IMR-90 (cell line): ENCODE results near the gene ERCC4. TPM values are rescaled to one million over a fixed set of nuclear protein-coding genes. Genes with fewer than 3 reads are reported as not detected.

Experiments used
- ATAC-seq: fragments of 200-7000 bp; cut with Tn5 transposase; 2 replicates; pipeline ENCODE4 v1.9.1; 2020; ENCODE audit warnings: low read depth, mild to moderate bottlenecking, moderate library complexity
- BruUV-seq: library from RNA; stranded (reverse); fragments of 400-500 nt; replicated peaks from 2 replicates; lab custom pipeline; 2021; lab: Mats Ljungman, UMichigan
- CTCF ChIA-PET: fragments of 300-600 bp; formaldehyde crosslinking; extraction: SDS; loops from one replicate; lab custom pipeline; 2021; ENCODE audit warnings: antibody characterized with exemption; lab: Yijun Ruan, JAX
- POLR2A ChIA-PET: fragments of 300-600 bp; sonication (Branson Sonifier 250); formaldehyde crosslinking; loops from one replicate; lab custom pipeline; 2022; ENCODE audit warnings: antibody characterized with exemption; ENCODE audit not compliant: unreplicated experiment; lab: Charles Lee
- DNase-seq: peaks from one replicate; pipeline ENCODE4 v3.0.0; 2013
- H2AFZ ChIP-seq: replicated peaks from 2 replicates; pipeline ENCODE3; 2013; ENCODE audit warnings: low read length, mild to moderate bottlenecking; ENCODE audit not compliant: poor library complexity
- H2AK5ac ChIP-seq: 2 replicates; pipeline ENCODE4 v1.6.1; 2013; ENCODE audit warnings: low read depth, low read length, inconsistent platforms
- H2AK9ac ChIP-seq: replicated peaks from 2 replicates; pipeline ENCODE3; 2013; ENCODE audit warnings: mild to moderate bottlenecking, low read depth, low read length, moderate library complexity; ENCODE audit not compliant: poor library complexity
- H2BK120ac ChIP-seq: 2 replicates; pipeline ENCODE4 v1.6.1; 2013; ENCODE audit warnings: low read depth, low read length, inconsistent platforms
- H2BK15ac ChIP-seq: 3 replicates; pipeline ENCODE4 v1.6.1; 2013; ENCODE audit warnings: low read depth, low read length, inconsistent platforms
- H2BK20ac ChIP-seq: 2 replicates; pipeline ENCODE4 v1.6.1; 2013; ENCODE audit warnings: low read depth, mild to moderate bottlenecking, inconsistent platforms, low read length, moderate library complexity
- H2BK5ac ChIP-seq: 2 replicates; pipeline ENCODE4 v1.6.1; 2013; ENCODE audit warnings: mild to moderate bottlenecking, low read depth, low read length, inconsistent platforms; ENCODE audit not compliant: poor library complexity, severe bottlenecking
- H3K14ac ChIP-seq: replicated peaks from 2 replicates; pipeline ENCODE4 v1.6.1; 2013; ENCODE audit warnings: low read depth, low read length, inconsistent platforms
- H3K18ac ChIP-seq: 2 replicates; pipeline ENCODE4 v1.6.1; 2013; ENCODE audit warnings: low read depth, low read length, control low read depth
- H3K23ac ChIP-seq: 2 replicates; pipeline ENCODE4 v1.6.1; 2013; ENCODE audit warnings: low read depth, low read length, inconsistent platforms
- H3K27ac ChIP-seq: 2 replicates; pipeline ENCODE4 v1.5.1; 2013; ENCODE audit warnings: mild to moderate bottlenecking, control low read depth, low read length; ENCODE audit not compliant: insufficient read depth
- H3K27me3 ChIP-seq: 2 replicates; pipeline ENCODE4 v1.6.1; 2013; ENCODE audit warnings: low read length; ENCODE audit not compliant: control insufficient read depth, insufficient read depth
- H3K36me3 ChIP-seq: 2 replicates; pipeline ENCODE4 v1.6.1; 2013; ENCODE audit warnings: low read length, mixed read lengths; ENCODE audit not compliant: control insufficient read depth, insufficient read depth
- H3K4ac ChIP-seq: 2 replicates; pipeline ENCODE4 v1.6.1; 2013; ENCODE audit warnings: low read depth, low read length, inconsistent platforms
- H3K4me1 ChIP-seq: 2 replicates; pipeline ENCODE4 v1.6.1; 2013; ENCODE audit warnings: low read length, mixed read lengths; ENCODE audit not compliant: control insufficient read depth, insufficient read depth
- H3K4me2 ChIP-seq: 2 replicates; pipeline ENCODE4 v1.6.1; 2013; ENCODE audit warnings: low read depth, mild to moderate bottlenecking, control low read depth, low read length, moderate library complexity
- H3K4me3 ChIP-seq: 2 replicates; pipeline ENCODE4 v1.5.1; 2013; ENCODE audit warnings: low read depth, mild to moderate bottlenecking, control low read depth, low read length, moderate library complexity; ENCODE audit not compliant: insufficient read depth
- H3K56ac ChIP-seq: 2 replicates; pipeline ENCODE4 v1.6.1; 2013; ENCODE audit warnings: low read length, inconsistent platforms; ENCODE audit not compliant: insufficient read depth; ENCODE audit errors: extremely low read depth
- H3K79me1 ChIP-seq, 2 experiments: 2 replicates each; pipeline ENCODE4 v1.6.1; 2013; ENCODE audit warnings: low read length in 2 of 2, inconsistent platforms in 1 of 2, low read depth in 1 of 2
- H3K9ac ChIP-seq: 2 replicates; pipeline ENCODE4 v1.6.1; 2013; ENCODE audit warnings: low read depth, low read length, control low read depth
- H3K9me1 ChIP-seq: 2 replicates; pipeline ENCODE4 v1.6.1; 2013; ENCODE audit warnings: low read length, inconsistent platforms; ENCODE audit not compliant: insufficient read depth
- H3K9me3 ChIP-seq: 2 replicates; pipeline ENCODE4 v1.6.1; 2013; ENCODE audit warnings: low read length; ENCODE audit not compliant: control insufficient read depth, insufficient read depth
- H4K20me1 ChIP-seq: 2 replicates; pipeline ENCODE4 v1.6.1; 2013; ENCODE audit warnings: low read length, inconsistent platforms; ENCODE audit not compliant: insufficient read depth
- H4K5ac ChIP-seq: 2 replicates; pipeline ENCODE4 v1.6.1; 2013; ENCODE audit warnings: mild to moderate bottlenecking, low read depth, low read length, control low read depth
- H4K8ac ChIP-seq, 2 experiments: 2 replicates each; pipeline ENCODE4 v1.6.1; 2013; ENCODE audit warnings: low read depth in 2 of 2, low read length in 2 of 2, control low read depth in 1 of 2, inconsistent platforms in 1 of 2
- H4K91ac ChIP-seq: 2 replicates; pipeline ENCODE4 v1.6.1; 2013; ENCODE audit warnings: low read depth, low read length, inconsistent platforms; ENCODE audit not compliant: insufficient read depth
- BHLHE40 ChIP-seq: fragments of 150-350 bp; IDR thresholded peaks from 2 replicates; pipeline ENCODE4 v1.6.1; 2016; ENCODE audit warnings: mild to moderate bottlenecking, low read depth, low read length
- CEBPB ChIP-seq: IDR thresholded peaks from 2 replicates; pipeline ENCODE4 v1.6.1; 2012; ENCODE audit warnings: low read depth, low read length, improper control_type of control experiment
- CHD1 ChIP-seq: IDR thresholded peaks from 2 replicates; pipeline ENCODE4 v1.6.1; 2012; ENCODE audit warnings: low read depth, low read length, improper control_type of control experiment
- CTCF ChIP-seq: conservative IDR thresholded peaks from 2 replicates; pipeline ENCODE4 v1.5.1; 2012; ENCODE audit warnings: mild to moderate bottlenecking, low read depth, low read length, improper control_type of control experiment
- ELK1 ChIP-seq: fragments of 150-350 bp; IDR thresholded peaks from 2 replicates; pipeline ENCODE4 v1.6.1; 2016; ENCODE audit warnings: low read depth, mild to moderate bottlenecking, low read length, moderate library complexity, borderline replicate concordance
- FOS ChIP-seq: fragments of 150-350 bp; IDR thresholded peaks from 2 replicates; pipeline ENCODE4 v1.6.1; 2016; ENCODE audit warnings: low read depth, low read length
- MAFK ChIP-seq: IDR thresholded peaks from 2 replicates; pipeline ENCODE4 v1.6.1; 2012; ENCODE audit warnings: low read depth, low read length, improper control_type of control experiment
- MAZ ChIP-seq: IDR thresholded peaks from 2 replicates; pipeline ENCODE4 v1.6.1; 2012; ENCODE audit warnings: low read depth, mild to moderate bottlenecking, low read length, improper control_type of control experiment, moderate library complexity, borderline replicate concordance
- MXI1 ChIP-seq: IDR thresholded peaks from 2 replicates; pipeline ENCODE4 v1.6.1; 2012; ENCODE audit warnings: low read depth, mild to moderate bottlenecking, low read length, moderate library complexity, borderline replicate concordance
- NFE2L2 ChIP-seq: fragments of 150-350 bp; IDR thresholded peaks from 2 replicates; pipeline ENCODE4 v1.6.1; 2016; ENCODE audit warnings: low read depth, mild to moderate bottlenecking, low read length
- POLR2A ChIP-seq: IDR thresholded peaks from 2 replicates; pipeline ENCODE4 v1.6.1; 2012; ENCODE audit warnings: mild to moderate bottlenecking, low read depth, low read length
- RAD21 ChIP-seq: IDR thresholded peaks from 2 replicates; pipeline ENCODE4 v1.6.1; 2012; ENCODE audit warnings: low read length, improper control_type of control experiment
- RCOR1 ChIP-seq: IDR thresholded peaks from 2 replicates; pipeline ENCODE4 v1.6.1; 2012; ENCODE audit warnings: mild to moderate bottlenecking, low read length, improper control_type of control experiment; ENCODE audit not compliant: insufficient replicate concordance
- RFX5 ChIP-seq: IDR thresholded peaks from 2 replicates; pipeline ENCODE4 v1.8.0; 2012; ENCODE audit warnings: low read depth, mild to moderate bottlenecking, low read length, moderate library complexity
- SMC3 ChIP-seq: fragments of 150-350 bp; IDR thresholded peaks from 2 replicates; pipeline ENCODE4 v1.6.1; 2016; ENCODE audit warnings: low read depth, mild to moderate bottlenecking, antibody characterized with exemption, low read length, moderate library complexity
- USF2 ChIP-seq: fragments of 150-350 bp; IDR thresholded peaks from 2 replicates; pipeline ENCODE4 v1.6.1; 2017; ENCODE audit warnings: mild to moderate bottlenecking, antibody characterized with exemption, low read length, low read depth
- WGBS, 2 experiments: methylation state at CpG; one replicate each; pipeline versions ENCODE4 v1.1.5 to v1.1.7; 2013; ENCODE audit warnings: missing lambda C conversion rate in 2 of 2; ENCODE audit not compliant: insufficient read length in 1 of 2; ENCODE audit errors: extremely low coverage in 2 of 2; 5-methylcytosine and 5-hydroxymethylcytosine counted together
- dilution Hi-C: fragments of 300-500 bp; cut with HindIII; formaldehyde crosslinking; loops from one replicate; pipeline ENCODE4 v1.14.3; 2018; ENCODE audit warnings: low sequenced_read_pairs; ENCODE audit not compliant: unreplicated experiment
- in situ Hi-C: fragments of 300-500 bp; cut with MboI; formaldehyde crosslinking; loops from 3 replicates; pipeline ENCODE4 v1.14.3; 2019; ENCODE audit warnings: low sequenced_read_pairs, inconsistent platforms, mixed read lengths
- intact Hi-C: fragments of 100-400 bp; cut with micrococcal nuclease; formaldehyde crosslinking; loops from 2 replicates; pipeline ENCODE4 v1.10.0; 2022
- polyA plus RNA-seq, 3 experiments: library from polyadenylated mRNA; depleted of rRNA; stranded (reverse); fragments of >200 nt; gene quantifications; 2 replicates each; pipeline ENCODE4 v1.2.3, GENCODE V29; 2012; ENCODE audit warnings: low replicate concordance in 1 of 3
- total RNA-seq: library from RNA; depleted of rRNA; stranded (reverse); fragments of >200 nt; gene quantifications from 2 replicates; pipeline ENCODE4 v1.2.3, GENCODE V29; 2012

The ERCC4 gene
- total and polyA plus RNA-seq, 2 of the 4 experiments (the other 2 are of a cell fraction) = 2.9 to 19.2 TPM

DNA sequence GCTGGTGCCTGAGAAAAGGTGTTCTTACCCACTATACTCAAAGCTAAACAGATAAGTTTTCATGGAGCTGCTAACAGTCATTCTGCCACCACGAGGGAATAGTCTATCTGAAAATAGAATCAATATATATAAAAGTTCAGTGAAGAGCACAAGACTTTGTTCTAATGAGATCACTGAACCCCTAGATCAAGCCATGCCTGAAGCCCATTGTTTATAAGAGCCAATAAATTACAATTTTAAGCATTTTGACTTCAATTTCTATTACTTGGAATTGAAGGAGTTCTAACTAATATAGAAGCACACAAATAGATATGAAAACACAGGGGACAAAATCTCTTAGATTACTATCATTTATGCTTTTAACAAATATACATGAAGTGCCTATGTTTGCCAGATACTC lies 24.4 kb upstream of the ERCC4 start:
- no peak overlapping the region for H3K14ac ChIP-seq
- intact Hi-C loops = no loop called here
- H4K5ac ChIP-seq = no peak overlapping the region
- no peak for DNase-seq
- dilution Hi-C loops = no loop called here
- ChIA-PET POLR2A (no interaction called here), CTCF (interaction anchor here (0.9 kb wide), 1 partner anchor 10 kb away, joined by 3 read pairs; no protein-coding TSS in a partner anchor)
- in situ Hi-C loops = loop anchor here (25.0 kb wide), 1 partner anchor 1433 kb away; no protein-coding TSS in a partner anchor
- H4K20me1 ChIP-seq = no peaks in the 10 kb centered on the region
- H3K9ac ChIP-seq = no peak overlapping the region
- no peak overlapping the region for H2BK5ac ChIP-seq
- WGBS, 2 experiments = no CpG with 5 or more reads among the region's 1 CpG
- no peak overlapping the region for H3K4me2 ChIP-seq
- BruUV-seq = no TSS peak
- ATAC-seq = no peak
- H3K27me3 ChIP-seq = no peaks in the 10 kb centered on the region; the same call in 1 of the 2 replicates
- no peak overlapping the region for H2BK20ac ChIP-seq
- H2AK9ac ChIP-seq = no peak overlapping the region
- no peak for TF ChIP-seq RFX5
- no peak for TF ChIP-seq SMC3
- no peak for TF ChIP-seq CHD1
- no peak for TF ChIP-seq USF2
- no peak for TF ChIP-seq RCOR1
- no peak for TF ChIP-seq MAZ
- no peak for TF ChIP-seq BHLHE40
- TF ChIP-seq POLR2A = no peak
- TF ChIP-seq MAFK = no peak
- no peak for TF ChIP-seq NFE2L2
- no peak for TF ChIP-seq RAD21
- no peak for TF ChIP-seq MXI1
- no peak for TF ChIP-seq CEBPB
- TF ChIP-seq ELK1 = no peak
- no peak for TF ChIP-seq FOS
- no peak for TF ChIP-seq CTCF
- no peak overlapping the region for H3K27ac ChIP-seq
- H3K9me1 ChIP-seq = no peaks in the 10 kb centered on the region; the same call in 1 of the 2 replicates
- H2BK120ac ChIP-seq = no peak overlapping the region
- no peaks in the 10 kb centered on the region for H3K36me3 ChIP-seq
- no peak overlapping the region for H4K8ac ChIP-seq
- H2AFZ ChIP-seq = no peak overlapping the region
- H3K56ac ChIP-seq = no peak overlapping the region
- H3K79me1 ChIP-seq = no peaks in the 10 kb centered on the region
- no peak overlapping the region for H3K4ac ChIP-seq
- H4K91ac ChIP-seq = no peak overlapping the region
- no peak overlapping the region for H2AK5ac ChIP-seq
- H3K4me3 ChIP-seq = no peak overlapping the region
- H2BK15ac ChIP-seq = no peak overlapping the region
- H3K18ac ChIP-seq = no peak overlapping the region
- no peak overlapping the region for H3K23ac ChIP-seq
- H3K9me3 ChIP-seq = no peaks in the 10 kb centered on the region
- no peaks in the 10 kb centered on the region for H3K4me1 ChIP-seq
